HuH-7.5 (cell line): ENCODE measurements around the gene TUB.

Experiments
- DNase-seq: peaks from one replicate; pipeline ENCODE4 v3.0.0; 2011; ENCODE audit warnings: low spot score

The TUB gene

GRCh38 chr11:8080674-8081590, at the start of gene TUB:
TSS of gene TUB (plus strand) at chr11:8081211. CDS start at chr11:8081511, 300 bp downstream.
- DNase-seq, result peak; percentile 28

- no peak for DNase-seq
These were observed 49.5 kb upstream of the TUB start for GRCh38 chr11:8031248-8032115.

GRCh38 chr11:8032122-8032521, 48.9 kb upstream of the TUB start:
- no peak for DNase-seq

- no peak for DNase-seq
These were observed 48.3 kb upstream of the TUB start for GRCh38 chr11:8032576-8033304.

- peak; percentile 58 for DNase-seq
These were observed 47.5 kb upstream of the TUB start for GRCh38 chr11:8033305-8034105.

GRCh38 chr11:8034106-8034585, 46.9 kb upstream of the TUB start:
- DNase-seq, result no peak

GRCh38 chr11:8034604-8035190, 46.3 kb upstream of the TUB start:
- DNase-seq, result no peak

- no peak for DNase-seq
These were observed 45.7 kb upstream of the TUB start for GRCh38 chr11:8035200-8035855.

- no peak for DNase-seq
These were observed 44.8 kb upstream of the TUB start for GRCh38 chr11:8036002-8036802.

GRCh38 chr11:8036986-8037385, 44.0 kb upstream of the TUB start:
- DNase-seq, result no peak

GRCh38 chr11:8038393-8038792, 42.6 kb upstream of the TUB start:
- no peak for DNase-seq

GRCh38 chr11:8038811-8039529, 42.0 kb upstream of the TUB start:
- DNase-seq, result no peak

GRCh38 chr11:8039530-8040260, 41.3 kb upstream of the TUB start:
- DNase-seq, result no peak

GRCh38 chr11:8040261-8040920, 40.6 kb upstream of the TUB start:
- DNase-seq, result no peak

GRCh38 chr11:8040921-8041285, 40.1 kb upstream of the TUB start:
- DNase-seq, result no peak

GRCh38 chr11:8041576-8041975, 39.4 kb upstream of the TUB start:
- DNase-seq, result no peak

GRCh38 chr11:8043756-8044155, 37.3 kb upstream of the TUB start:
- no peak for DNase-seq

- DNase-seq, result no peak
These were observed 35.2 kb upstream of the TUB start for GRCh38 chr11:8045839-8046238.
